BJ (cell line): ENCODE data around the gene WDR49. TPM values are rescaled to one million over a fixed set of nuclear protein-coding genes. Genes with fewer than 3 reads are reported as not detected.

Experiments used
- CTCF ChIA-PET: fragments of 350-600 bp; formaldehyde crosslinking; extraction: SDS; loops from one replicate; lab custom pipeline; 2021; ENCODE audit warnings: antibody characterized with exemption, inconsistent platforms; lab: Yijun Ruan, JAX
- POLR2A ChIA-PET: fragments of 300-600 bp; sonication (Branson Sonifier 250); formaldehyde crosslinking; extraction: SDS; loops from one replicate; lab custom pipeline; 2021; ENCODE audit warnings: antibody characterized with exemption; lab: Charles Lee
- DNase-seq: peaks from one replicate; pipeline ENCODE4 v3.0.0-alpha.2; 2011; ENCODE audit warnings: low read depth
- H3K27me3 ChIP-seq: 2 replicates; pipeline ENCODE4 v1.6.0; 2011; ENCODE audit warnings: low read length; ENCODE audit not compliant: control insufficient read depth, insufficient read depth
- H3K36me3 ChIP-seq: 2 replicates; pipeline ENCODE4 v1.5.1; 2011; ENCODE audit warnings: low read length; ENCODE audit not compliant: control insufficient read depth, insufficient read depth
- H3K4me3 ChIP-seq: 2 replicates; pipeline ENCODE4 v1.5.1; 2011; ENCODE audit warnings: low read depth, mild to moderate bottlenecking, control low read depth, low read length
- CTCF ChIP-seq: IDR thresholded peaks from 2 replicates; pipeline ENCODE4 v1.5.1; 2011; ENCODE audit warnings: low read depth, mild to moderate bottlenecking, control low read depth, inconsistent platforms, low read length, moderate library complexity; ENCODE audit not compliant: insufficient read depth
- polyA plus RNA-seq: library from polyadenylated mRNA; depleted of rRNA; stranded (reverse); fragments of >200 nt; gene quantifications from 2 replicates; pipeline ENCODE4 v1.2.3, GENCODE V29; 2011

Gene WDR49
- polyA plus RNA-seq, 1 experiment, result not detected

- ChIA-PET POLR2A (no interaction called here), CTCF (no interaction called here)
- H3K4me3 ChIP-seq, result no peak overlapping the region
- H3K27me3 ChIP-seq, result no peaks in the 10 kb centered on the region
- DNase-seq, result no peak
- TF ChIP-seq CTCF, result no peak
- H3K36me3 ChIP-seq, result no peaks in the 10 kb centered on the region
These were observed 3.1 kb upstream of the WDR49 start for GRCh38 chr3:167656821-167657220.

DNA sequence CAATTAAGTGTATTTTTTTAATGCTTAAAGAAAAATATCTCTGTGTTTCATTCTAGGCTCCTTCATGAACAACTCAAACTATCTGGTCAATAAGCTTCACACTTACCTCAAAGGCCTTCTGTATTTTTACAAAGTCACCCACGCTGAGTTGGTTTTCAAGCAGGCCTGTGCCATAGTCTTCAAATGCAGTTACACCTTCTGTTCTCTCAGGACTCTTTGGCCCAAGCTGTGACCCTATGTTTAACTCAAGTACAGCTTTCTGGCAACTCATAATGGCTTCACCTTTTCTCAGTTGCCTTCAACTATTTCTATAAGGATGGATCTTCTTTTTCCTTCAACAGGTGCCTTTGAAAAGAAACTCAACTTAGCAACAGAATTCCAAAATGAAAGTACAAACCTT is 587 bp downstream of the WDR49 start:
- TF ChIP-seq CTCF, result no peak
- ChIA-PET CTCF (no interaction called here), POLR2A (no interaction called here)
- Histone ChIP-seq H3K4me3 (no peak overlapping the region), H3K27me3 (no peaks in the 10 kb centered on the region), H3K36me3 (no peaks in the 10 kb centered on the region)
- no peak for DNase-seq

DNA sequence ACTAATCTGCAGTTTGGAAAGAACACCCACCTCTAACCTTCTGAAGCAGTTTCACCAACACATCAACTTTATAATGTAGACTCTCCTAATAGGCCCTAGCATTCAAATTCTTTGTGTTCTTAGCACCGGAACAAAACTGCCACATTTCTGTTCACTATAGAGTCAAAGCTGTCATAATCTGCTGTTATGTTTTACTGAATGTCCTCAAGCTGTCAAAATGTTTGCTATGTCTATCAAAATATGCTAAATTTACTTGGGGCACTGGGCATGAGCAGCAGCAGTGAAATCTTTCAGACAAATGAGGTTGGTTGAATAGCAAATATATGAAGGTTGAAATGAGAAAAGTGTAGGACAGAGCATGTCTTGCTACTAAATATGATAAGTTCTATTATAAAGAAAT is 1.9 kb downstream of the WDR49 start:
- CTCF ChIA-PET, result no interaction called here
- H3K27me3 ChIP-seq, result no peaks in the 10 kb centered on the region

GRCh38 chr3:167650459-167650858 is 3.3 kb downstream of the WDR49 start:
- ChIA-PET POLR2A (no interaction called here), CTCF (no interaction called here)
- no peak for DNase-seq
- H3K4me3 ChIP-seq, result no peak overlapping the region
- no peaks in the 10 kb centered on the region for H3K27me3 ChIP-seq
- TF ChIP-seq CTCF, result no peak
- no peaks in the 10 kb centered on the region for H3K36me3 ChIP-seq

More for the DNA sequence above, 1.9 kb downstream of the WDR49 start:
- POLR2A ChIA-PET, result no interaction called here
- H3K36me3 ChIP-seq, result no peaks in the 10 kb centered on the region
- no peak for TF ChIP-seq CTCF
- DNase-seq, result no peak
- no peak overlapping the region for H3K4me3 ChIP-seq

- no peak for DNase-seq
- no peaks in the 10 kb centered on the region for H3K27me3 ChIP-seq
- POLR2A ChIA-PET, result no interaction called here
- TF ChIP-seq CTCF, result no peak
- no peaks in the 10 kb centered on the region for H3K36me3 ChIP-seq
- CTCF ChIA-PET, result interaction anchor here (1.0 kb wide), 1 partner anchor 269 kb away, joined by 3 read pairs; no protein-coding TSS in a partner anchor
- H3K4me3 ChIP-seq, result no peak overlapping the region
These were observed 4.0 kb downstream of the WDR49 start for GRCh38 chr3:167649746-167650145.
